Esophagus squamous epithelium (tissue), 5 donors: ENCODE results near the gene CLCN4. TPM values are rescaled to one million over a fixed set of nuclear protein-coding genes. Genes with fewer than 3 reads are reported as not detected.

Experiments used
- DNase-seq: peaks from one replicate; lab custom pipeline; 2025; lab: John Stamatoyannopoulos, UW
- H3K27ac ChIP-seq, 4 donors: fragments of 200-600 bp; sonication (generic); one replicate each; pipeline ENCODE4 v1.5.1; 2016 to 2019; ENCODE audit warnings: mild to moderate bottlenecking in 1 of 4
- H3K27me3 ChIP-seq, 4 donors: fragments of 200-600 bp; sonication (generic); 1 replicate in 3 of 4; 2 replicates in 1 of 4; pipeline versions ENCODE4 v1.5.1 to v1.6.0; 2017 to 2021; ENCODE audit warnings: antibody characterized with exemption in 1 of 4
- H3K36me3 ChIP-seq, 3 donors: fragments of 200-600 bp; sonication (generic); one replicate each; pipeline ENCODE4 v1.5.1; 2016 to 2019
- H3K4me1 ChIP-seq, 3 donors: fragments of 200-600 bp; sonication (generic); one replicate each; pipeline ENCODE4 v1.5.1; 2017 to 2019
- H3K4me3 ChIP-seq, 4 donors: fragments of 200-600 bp; sonication (generic); 1 replicate in 3 of 4; 2 replicates in 1 of 4; pipeline ENCODE4 v1.5.1; 2016 to 2019; ENCODE audit warnings: mild to moderate bottlenecking in 2 of 4, moderate library complexity in 1 of 4
- H3K9me3 ChIP-seq, 3 donors: fragments of 200-600 bp; sonication (generic); one replicate each; pipeline ENCODE4 v1.5.1; 2016 to 2019
- CTCF ChIP-seq, 6 experiments: fragments of 450-650 bp in 4 of 6; fragments of 200-600 bp in 2 of 6; sonication (generic) in 2 of 6; IDR thresholded peaks; one replicate each; pipeline ENCODE4 v1.5.1; 2016 to 2019; ENCODE audit warnings: antibody characterized with exemption in 6 of 6, mild to moderate bottlenecking in 4 of 6, moderate library complexity in 4 of 6
- POLR2A ChIP-seq, 4 donors: fragments of 450-650 bp; IDR thresholded peaks; one replicate each; pipeline ENCODE4 v1.6.1; 2017; ENCODE audit warnings: antibody characterized with exemption in 4 of 4, mild to moderate bottlenecking in 4 of 4, moderate library complexity in 3 of 4
- WGBS, 2 donors: methylation state at CpG; one replicate each; pipeline ENCODE4 v1.1.5; 2018; 5-methylcytosine and 5-hydroxymethylcytosine counted together
- intact Hi-C: fragments of 100-400 bp; cut with DNase I; formaldehyde crosslinking; loops from one replicate; pipeline ENCODE4 v1.15.0; 2022
- total RNA-seq, 4 donors: library from RNA; depleted of rRNA; stranded (reverse); fragments of >200 nt; gene quantifications; one replicate each; pipeline ENCODE4 v1.1.0, GENCODE V29; 2016
- donor health status: DM: yes; HTN: yes; CAD: no.

CLCN4 gene
- total RNA-seq, 4 donors from 2014 or later = 0.04 to 3.1 (median 0.53) TPM

- TF ChIP-seq POLR2A (IDR thresholded peaks at IDR 0.05) (no peak), CTCF (IDR thresholded peaks at IDR 0.05) (no peak)
- no peak for DNase-seq
- H3K4me1 ChIP-seq = no peaks in the 10 kb centered on the region
- no peak overlapping the region for H3K4me3 ChIP-seq
- peaks cover 0 to 98% (median 11%) of the 10 kb centered on the region in 3 donors for H3K36me3 ChIP-seq
- no peaks in the 10 kb centered on the region for H3K27me3 ChIP-seq
- intact Hi-C loops = no loop called here
- WGBS, 2 donors = 92% methylated on average over 2 of the region's 7 CpGs; no CpG with 5 or more reads in 1 of the 2 donors
- no peaks in the 10 kb centered on the region for H3K9me3 ChIP-seq
- H3K27ac ChIP-seq = no peak overlapping the region
Observed at GRCh38 chrX:10134921-10135320, 21.9 kb upstream of the CLCN4 start.

GRCh38 chrX:10135561-10136399, 21.0 kb upstream of the CLCN4 start:
- H3K9me3 ChIP-seq = no peaks in the 10 kb centered on the region
- peaks cover 0 to 98% (median 11%) of the 10 kb centered on the region in 3 donors for H3K36me3 ChIP-seq
- WGBS, 2 donors = 84 to 91% methylated on average over 4 to 11 of the region's 28 CpGs
- H3K4me1 ChIP-seq = no peaks in the 10 kb centered on the region
- no peak for DNase-seq
- intact Hi-C loops = no loop called here
- no peaks in the 10 kb centered on the region for H3K27me3 ChIP-seq
- no peak overlapping the region for H3K27ac ChIP-seq
- no peak overlapping the region for H3K4me3 ChIP-seq
- no peak for TF ChIP-seq CTCF (IDR thresholded peaks at IDR 0.05)
- TF ChIP-seq POLR2A (IDR thresholded peaks at IDR 0.05) = no peak

- Histone ChIP-seq H3K36me3 (peaks cover 0 to 98% (median 11%) of the 10 kb centered on the region in 3 donors), H3K4me3 (no peak overlapping the region), H3K4me1 (no peaks in the 10 kb centered on the region), H3K27me3 (no peaks in the 10 kb centered on the region), H3K27ac (no peak overlapping the region), H3K9me3 (no peaks in the 10 kb centered on the region)
- intact Hi-C loops = no loop called here
- TF ChIP-seq POLR2A (IDR thresholded peaks at IDR 0.05) = no peak
- no peak for TF ChIP-seq CTCF (IDR thresholded peaks at IDR 0.05)
- no peak for DNase-seq
- 85% methylated on average over 9 of the region's 22 CpGs; no CpG with 5 or more reads in 1 of the 2 donors for WGBS, 2 donors
Observed at GRCh38 chrX:10138726-10139125, 18.0 kb upstream of the CLCN4 start.

GRCh38 chrX:10140264-10140663, 16.5 kb upstream of the CLCN4 start:
- WGBS, 2 donors = 91 to 93% methylated on average over 4 to 7 of the region's 7 CpGs
- no peak for TF ChIP-seq POLR2A (IDR thresholded peaks at IDR 0.05)
- TF ChIP-seq CTCF (IDR thresholded peaks at IDR 0.05) = no peak

GRCh38 chrX:10142041-10142599, 14.7 kb upstream of the CLCN4 start:
- WGBS, 2 donors = 83 to 86% methylated on average over 10 to 15 of the region's 23 CpGs
- intact Hi-C loops = no loop called here
- H3K4me1 ChIP-seq = no peaks in the 10 kb centered on the region
- no peak for TF ChIP-seq POLR2A (IDR thresholded peaks at IDR 0.05)
- no peak for TF ChIP-seq CTCF (IDR thresholded peaks at IDR 0.05)
- H3K27me3 ChIP-seq = no peaks in the 10 kb centered on the region
- H3K9me3 ChIP-seq = no peaks in the 10 kb centered on the region
- no peak overlapping the region for H3K27ac ChIP-seq
- DNase-seq = no peak
- peaks cover 0 to 68% (median 5%) of the 10 kb centered on the region in 3 donors for H3K36me3 ChIP-seq
- H3K4me3 ChIP-seq = no peak overlapping the region

More at GRCh38 chrX:10140264-10140663, 16.5 kb upstream of the CLCN4 start:
- Histone ChIP-seq H3K36me3 (peaks cover 0 to 85% (median 11%) of the 10 kb centered on the region in 3 donors), H3K4me3 (no peak overlapping the region), H3K4me1 (no peaks in the 10 kb centered on the region), H3K27ac (no peak overlapping the region), H3K9me3 (no peaks in the 10 kb centered on the region), H3K27me3 (no peaks in the 10 kb centered on the region)
- DNase-seq = no peak
- intact Hi-C loops = no loop called here
